ENCODE measurements around the gene ZDHHC20. TPM values are rescaled to one million over a fixed set of nuclear protein-coding genes. Genes with fewer than 3 reads are reported as not detected.

ZDHHC20 gene
- total RNA-seq, 1 experiment from 2014 or later = 69.1 TPM

- WGBS (ENCODE audit: extremely low coverage, insufficient read length, low lambda C conversion rate) = no CpG with 5 or more reads among the region's 4 CpGs
- Histone ChIP-seq H3K27me3 (ENCODE audit: insufficient read depth, low read length) (no peaks in the 10 kb centered on the region), H3K9ac (ENCODE audit: extremely low read depth, insufficient read length, low read length) (no peak overlapping the region), H3K23me2 (ENCODE audit: insufficient read length, low read depth, low read length, poor library complexity, severe bottlenecking) (no peaks in the 10 kb centered on the region), H4K20me1 (ENCODE audit: control insufficient read depth, insufficient read depth, insufficient read length) (no peaks in the 10 kb centered on the region), H3T11ph (ENCODE audit: low read length) (no peak overlapping the region), H4K5ac (ENCODE audit: insufficient read length, low read depth, low read length) (no peak overlapping the region), H3K4ac (ENCODE audit: low read depth, low read length) (no peak overlapping the region), H4K8ac (replicated peaks; ENCODE audit: insufficient read length, low read depth, low read length) (no peak overlapping the region), H2BK12ac (ENCODE audit: insufficient read length, low read depth, low read length) (no peak overlapping the region), H3K4me1 (ENCODE audit: insufficient read depth, low read length) (no peaks in the 10 kb centered on the region), H2AFZ (ENCODE audit: low read length) (no peak overlapping the region), H3K18ac (ENCODE audit: insufficient read length, low read depth, low read length) (no peak overlapping the region), H2BK20ac (ENCODE audit: low read depth, low read length, poor library complexity, severe bottlenecking) (no peak overlapping the region), H4K91ac (ENCODE audit: insufficient read length, low read depth, low read length) (no peak overlapping the region), H3K56ac (ENCODE audit: insufficient read length, low read depth, low read length) (no peak overlapping the region), H2BK5ac (ENCODE audit: insufficient read length, low read length) (no peak overlapping the region), H3K9me3 (ENCODE audit: control insufficient read depth, low read depth, low read length) (no peaks in the 10 kb centered on the region), H3K4me2 (ENCODE audit: insufficient read depth, insufficient read length, low read length) (no peak overlapping the region), H2AK5ac (ENCODE audit: insufficient read length, low read length) (no peak overlapping the region), H2BK15ac (ENCODE audit: low read depth, low read length) (no peak overlapping the region), H3K27ac (ENCODE audit: insufficient read length, low read depth, low read length) (no peak overlapping the region), H3K23ac (ENCODE audit: insufficient read length, low read depth, low read length) (no peak overlapping the region), H3K14ac (ENCODE audit: insufficient read depth, low read length) (no peak overlapping the region), H3K79me1 (ENCODE audit: insufficient read depth, low read depth, low read length, poor library complexity, severe bottlenecking) (no peaks in the 10 kb centered on the region), H3K79me2 (ENCODE audit: insufficient read depth, low read length) (no peaks in the 10 kb centered on the region), H2BK120ac (ENCODE audit: low read depth, low read length, poor library complexity, severe bottlenecking) (no peak overlapping the region)
- Mint-ChIP-seq H3K27ac (no peak overlapping the region), H3K4me3 (no peak overlapping the region), H3K9me3 (peaks cover 23 to 27% of the 10 kb centered on the region in 2 experiments), H3K4me1 (no peaks in the 10 kb centered on the region), H3K36me3 (ENCODE audit: insufficient read depth in 1 of 3, low read depth in 3 of 3) (peaks cover 11 to 30% (median 27%) of the 10 kb centered on the region in 3 experiments), H3K27me3 (ENCODE audit: low read depth) (peaks cover 1% of the 10 kb centered on the region; the same call in 1 of the 2 replicates)
- TF ChIP-seq CTCF (conservative IDR thresholded peaks at IDR 0.05) = no peak
- DNase-seq = no peak
Observed at GRCh38 chr13:21486322-21486721, 27.2 kb upstream of the ZDHHC20 start.
